ENCODE results near the gene CACNG1.

Gene CACNG1

GRCh38 chr17:67044016-67044772 lies at the start of gene CACNG1:
CACNG1 (plus strand) TSS chr17:67044554; CDS start chr17:67044661, 107 bp downstream.
- no peak for DNase-seq

DNA sequence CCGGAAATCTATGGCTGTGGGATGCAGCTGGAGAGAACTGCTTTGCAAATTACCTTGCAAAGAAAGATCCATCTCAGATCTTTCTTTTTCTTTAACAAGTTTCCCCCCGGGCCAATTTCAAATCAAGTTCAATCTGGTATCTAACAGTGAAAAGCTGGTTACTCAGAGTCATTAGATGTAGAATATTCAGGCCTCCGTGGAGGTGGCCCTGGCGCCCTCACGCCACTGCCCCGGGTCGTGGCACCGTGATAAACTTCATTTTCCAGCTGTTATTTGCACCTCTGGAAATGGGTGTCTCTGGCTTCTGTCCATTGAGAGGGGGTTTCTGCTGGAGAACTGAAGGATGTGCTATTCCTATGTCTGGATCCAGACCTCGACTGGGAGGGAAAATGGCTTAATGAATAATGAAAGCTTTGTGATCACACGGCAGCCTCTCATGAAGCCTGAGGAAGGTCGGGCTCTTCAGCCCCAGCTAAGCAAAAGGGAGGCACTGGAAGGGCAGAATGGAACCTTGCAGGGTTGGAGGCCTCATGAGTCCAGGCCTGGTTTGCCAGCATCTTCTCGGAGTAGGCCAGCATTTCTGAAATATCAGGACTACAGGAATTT lies 49.3 kb upstream of the CACNG1 start:
- no peak for DNase-seq

DNA sequence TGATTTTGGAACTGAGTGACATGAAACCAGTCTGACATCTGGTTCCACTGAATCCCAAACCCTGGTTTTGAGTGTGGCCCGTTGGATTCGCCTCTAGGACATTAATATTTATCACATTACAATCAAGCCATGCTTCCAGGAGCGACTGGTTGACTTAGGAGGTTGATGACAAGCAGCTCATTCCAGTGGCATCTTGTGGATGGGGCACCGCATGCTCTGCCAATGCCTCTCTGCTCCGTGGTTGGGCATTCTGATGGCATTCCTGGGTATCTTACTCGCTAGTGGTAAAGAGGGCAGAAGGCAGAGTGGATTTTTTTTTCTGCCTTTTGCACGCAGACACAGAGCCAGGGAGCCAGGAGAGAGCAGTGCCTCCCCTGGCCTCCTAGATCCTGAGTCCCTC lies 48.4 kb upstream of the CACNG1 start:
- DNase-seq, result no peak

DNA sequence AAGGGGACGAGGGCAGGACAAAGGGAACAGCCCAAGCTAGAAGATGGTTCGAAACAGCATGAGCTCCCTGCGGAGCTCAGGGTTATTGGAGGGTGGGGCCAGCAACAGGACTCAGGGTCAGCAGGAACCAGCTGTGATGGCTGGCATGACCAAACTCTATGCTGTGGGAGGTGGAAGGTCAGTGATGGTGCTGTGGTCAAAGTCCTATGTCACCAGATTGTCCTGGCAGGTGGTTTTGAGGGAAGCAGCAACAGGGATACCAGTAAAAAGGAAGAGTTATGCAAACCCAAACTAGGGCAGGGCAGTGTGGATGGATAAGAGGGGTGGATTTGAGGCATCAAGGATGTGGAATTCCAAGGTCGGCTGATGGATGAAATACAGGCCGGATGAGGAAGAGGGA lies 47.4 kb upstream of the CACNG1 start:
- DNase-seq, result no peak

GRCh38 chr17:67003231-67003630 lies 41.1 kb upstream of the CACNG1 start:
- DNase-seq, result no peak

GRCh38 chr17:67004181-67004580 lies 40.2 kb upstream of the CACNG1 start:
- DNase-seq, result no peak

- DNase-seq, result no peak
These were observed 37.1 kb upstream of the CACNG1 start for GRCh38 chr17:67007266-67007665.

- DNase-seq, result no peak
These were observed 36.3 kb upstream of the CACNG1 start for GRCh38 chr17:67008101-67008500.

DNA sequence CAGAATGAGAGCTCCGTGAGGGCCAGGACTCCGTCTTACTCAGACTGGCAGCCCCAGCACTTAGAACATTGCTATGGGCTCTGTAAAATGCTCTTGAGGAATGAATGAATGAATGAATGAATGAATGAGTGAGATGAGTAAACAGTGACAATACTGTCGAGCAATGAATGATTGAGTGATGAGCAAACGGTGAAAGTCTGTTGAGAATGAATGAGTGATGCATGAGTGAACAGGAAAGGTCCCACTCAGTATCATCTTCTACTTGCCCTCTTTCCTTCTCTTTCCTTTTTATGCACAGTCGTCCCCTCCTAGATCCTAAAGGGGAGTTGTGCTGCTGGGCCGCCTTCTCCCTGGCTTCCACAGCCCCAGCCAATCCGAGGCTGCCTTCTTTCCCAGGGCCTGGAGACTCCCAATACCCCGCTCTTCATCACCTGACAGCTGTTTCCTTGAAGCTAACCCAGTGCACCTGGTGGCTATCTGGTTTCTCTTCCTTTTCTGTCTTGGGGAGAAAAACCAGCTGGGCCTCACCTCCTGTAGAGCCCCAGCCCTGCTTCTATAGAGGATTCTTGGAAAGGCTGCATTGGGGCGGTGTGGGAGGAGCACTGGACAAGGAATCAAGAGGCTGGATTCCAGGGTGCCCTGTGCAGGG lies 32.7 kb upstream of the CACNG1 start:
- no peak for DNase-seq

- no peak for DNase-seq
These were observed 30.5 kb upstream of the CACNG1 start for GRCh38 chr17:67013891-67014290.

DNA sequence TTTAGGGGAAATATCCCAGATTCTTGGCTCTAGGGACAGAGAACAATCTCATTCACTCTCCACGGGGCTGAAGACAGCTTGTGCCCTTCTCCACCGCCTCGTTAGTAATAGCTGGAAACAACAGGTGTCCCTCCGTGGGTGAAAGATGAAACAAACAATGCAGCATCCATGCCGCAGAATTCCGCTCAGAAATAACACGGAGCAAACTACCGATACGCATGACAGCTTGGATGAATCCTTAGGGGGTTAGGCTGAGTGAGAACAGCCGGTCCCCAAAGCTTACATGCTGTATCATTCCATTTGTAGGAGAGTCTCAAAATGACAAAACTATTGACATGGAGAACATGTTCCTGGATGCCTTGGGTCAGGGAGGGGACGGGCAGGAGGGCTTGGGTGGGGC lies 29.4 kb upstream of the CACNG1 start:
- DNase-seq, result no peak

DNA sequence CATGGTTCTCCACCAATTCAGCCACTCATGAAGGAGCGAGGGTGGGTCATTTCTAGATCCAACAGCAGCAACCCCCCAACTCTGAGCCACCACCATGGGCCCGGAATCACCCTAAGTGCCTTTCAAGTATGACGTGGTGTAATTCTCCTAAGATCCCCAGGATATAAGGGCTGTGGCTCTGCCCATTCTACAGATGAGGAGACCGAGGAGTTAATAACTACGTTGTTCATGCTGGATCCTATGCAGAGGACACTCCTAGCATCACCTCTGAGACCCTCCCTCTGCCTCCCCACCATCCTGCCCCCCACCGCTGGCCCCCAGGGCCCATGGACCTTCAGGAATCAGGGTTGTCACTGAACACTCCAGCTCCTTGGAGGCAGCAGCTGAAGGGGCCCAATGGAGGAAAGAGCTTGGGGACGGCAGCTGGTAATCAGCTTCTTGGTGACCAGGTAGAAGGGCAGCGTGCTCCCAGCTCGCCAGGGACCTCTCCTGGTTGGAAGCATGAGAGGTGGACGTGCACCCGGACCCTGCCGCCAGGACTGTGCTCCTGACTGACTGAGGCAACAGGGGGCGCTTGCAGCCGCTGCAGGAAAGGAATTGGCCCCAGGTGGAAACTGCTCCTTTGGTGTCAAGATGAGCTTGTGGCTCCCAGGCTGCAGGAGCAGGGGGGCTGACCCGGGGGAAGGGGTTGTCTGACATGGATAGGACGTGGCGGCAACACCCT lies 28.2 kb upstream of the CACNG1 start:
- DNase-seq, result no peak

GRCh38 chr17:67017910-67018309 lies 26.4 kb upstream of the CACNG1 start:
- no peak for DNase-seq

DNA sequence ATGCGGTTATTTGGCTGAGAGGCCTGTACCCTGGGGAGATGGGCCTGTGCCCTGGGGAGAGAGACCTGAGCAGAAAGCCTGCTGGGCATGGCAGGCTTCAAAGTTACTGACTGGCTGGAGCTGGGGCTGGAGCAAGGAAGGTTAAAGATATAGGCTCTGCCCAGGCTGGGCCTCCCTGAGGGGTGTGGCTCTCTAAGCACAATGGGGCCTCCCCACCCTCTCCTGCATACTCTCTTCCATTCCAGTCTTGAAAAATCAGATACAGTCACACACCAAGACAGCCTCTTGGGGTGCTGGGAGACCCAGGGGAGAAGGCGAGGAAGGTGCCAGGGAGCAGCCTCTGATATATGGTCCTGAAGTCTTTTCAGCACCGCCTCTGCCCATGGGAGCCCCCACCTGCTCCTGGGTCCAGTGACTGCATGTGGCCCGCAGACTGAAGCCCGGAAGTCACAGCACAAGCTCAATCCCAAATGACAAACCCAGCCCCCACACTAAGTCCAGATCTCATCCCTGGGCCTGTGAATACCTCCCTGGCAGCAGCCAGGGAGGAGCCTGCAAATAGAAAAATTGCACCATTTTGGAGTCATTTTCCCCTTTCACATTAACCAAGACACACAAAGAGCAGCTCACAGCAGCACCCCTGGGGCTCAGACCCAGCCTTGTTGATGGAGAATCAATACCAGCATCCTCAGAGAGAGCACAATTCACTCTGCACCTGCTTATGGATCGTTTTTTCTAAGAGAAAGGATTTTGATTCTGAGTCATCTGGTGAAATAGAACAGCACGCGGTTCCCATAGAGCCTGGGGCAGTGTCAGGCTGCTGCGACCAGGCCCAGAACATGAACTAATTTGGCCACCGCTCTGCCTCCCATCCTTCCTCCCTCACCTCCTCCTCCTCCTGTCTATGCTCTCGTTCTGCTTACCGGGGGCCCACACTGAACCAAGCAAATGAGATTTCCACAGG lies 25.6 kb upstream of the CACNG1 start:
- no peak for DNase-seq

GRCh38 chr17:67019809-67020208 lies 24.5 kb upstream of the CACNG1 start:
- no peak for DNase-seq

DNA sequence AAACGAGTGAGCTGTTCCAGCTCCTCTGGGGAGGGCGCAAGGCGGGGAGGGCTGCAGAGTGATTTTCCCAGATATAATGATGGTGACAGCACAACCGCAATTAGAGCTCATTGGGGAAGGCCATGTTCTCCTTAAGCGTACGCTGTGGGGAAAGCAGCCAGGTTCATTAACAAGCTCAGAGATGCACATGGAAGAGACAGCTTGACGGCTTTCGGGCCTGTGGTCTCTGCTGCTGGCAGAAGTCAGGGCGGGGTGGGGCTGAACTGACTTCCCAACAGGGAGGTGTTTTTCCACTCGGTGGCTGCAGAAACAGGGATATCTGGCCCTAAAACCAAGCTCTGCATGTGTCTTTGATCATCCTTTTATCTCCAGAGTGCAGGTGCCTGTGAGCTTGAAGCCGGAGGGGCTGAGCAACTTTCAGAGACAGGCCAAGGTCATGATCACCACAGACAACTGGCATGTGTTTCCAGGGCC lies 24.0 kb upstream of the CACNG1 start:
- no peak for DNase-seq

DNA sequence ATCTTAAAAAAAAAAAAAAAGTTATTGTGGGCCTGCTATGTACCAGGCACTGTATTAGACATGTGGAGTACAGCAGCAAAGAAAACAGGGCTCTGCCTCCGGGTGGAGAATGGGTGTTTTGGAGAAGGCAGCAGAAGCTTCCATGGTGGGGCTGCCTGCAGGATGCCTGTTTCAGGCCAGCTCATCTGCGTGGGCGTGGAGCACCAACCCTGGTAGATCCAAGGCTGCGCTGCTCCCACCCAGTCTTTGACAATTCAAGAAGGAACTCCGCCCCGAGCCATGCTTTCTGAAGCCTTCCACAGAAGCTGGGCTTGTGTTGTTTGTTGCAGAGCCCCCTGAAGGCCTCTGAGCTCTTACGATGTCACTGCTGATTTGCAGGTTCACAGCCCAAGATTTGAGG lies 23.2 kb upstream of the CACNG1 start:
- DNase-seq, result no peak

- no peak for DNase-seq
These were observed 22.5 kb upstream of the CACNG1 start for GRCh38 chr17:67021743-67022450.

- DNase-seq, result no peak
These were observed 21.9 kb upstream of the CACNG1 start for GRCh38 chr17:67022451-67022810.

GRCh38 chr17:67024736-67025135 lies 19.6 kb upstream of the CACNG1 start:
- DNase-seq, result no peak

GRCh38 chr17:67025216-67025792 lies 19.1 kb upstream of the CACNG1 start:
- DNase-seq, result no peak
